ENCODE data around the gene PLEKHA6.
A peak's percentile ranks its signal among the peaks of the same experiment; 100 is the strongest.

Gene PLEKHA6

DNA sequence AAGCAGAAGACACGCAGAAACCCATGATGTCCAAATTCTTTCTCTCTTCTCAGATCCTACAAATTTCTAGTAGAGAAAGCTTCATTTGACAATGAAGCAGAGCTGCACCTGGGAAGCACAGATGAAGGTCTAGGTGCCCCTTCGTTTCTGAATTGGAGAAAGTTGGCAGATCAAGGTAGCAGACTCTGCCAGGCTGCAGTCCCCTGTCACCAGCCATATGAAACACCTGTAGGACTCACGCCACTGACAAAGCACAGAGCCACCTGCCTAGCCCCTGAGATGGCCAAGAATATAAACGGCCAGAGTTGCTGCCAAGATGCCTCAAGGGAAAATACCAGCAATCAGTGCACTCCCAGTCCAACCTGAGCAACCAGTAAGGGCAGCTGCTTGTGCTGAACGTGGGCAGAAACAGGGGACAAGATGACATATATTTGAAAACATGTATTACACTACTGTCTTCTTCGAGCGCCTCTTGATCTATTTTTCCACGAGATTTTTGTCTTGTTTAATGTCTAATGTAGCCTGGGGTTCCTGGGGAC, 20.6 kb upstream of the PLEKHA6 start:
- DNase-seq (ENCODE audit: low spot score) (no peak), FAIRE-seq (no peak)

DNA sequence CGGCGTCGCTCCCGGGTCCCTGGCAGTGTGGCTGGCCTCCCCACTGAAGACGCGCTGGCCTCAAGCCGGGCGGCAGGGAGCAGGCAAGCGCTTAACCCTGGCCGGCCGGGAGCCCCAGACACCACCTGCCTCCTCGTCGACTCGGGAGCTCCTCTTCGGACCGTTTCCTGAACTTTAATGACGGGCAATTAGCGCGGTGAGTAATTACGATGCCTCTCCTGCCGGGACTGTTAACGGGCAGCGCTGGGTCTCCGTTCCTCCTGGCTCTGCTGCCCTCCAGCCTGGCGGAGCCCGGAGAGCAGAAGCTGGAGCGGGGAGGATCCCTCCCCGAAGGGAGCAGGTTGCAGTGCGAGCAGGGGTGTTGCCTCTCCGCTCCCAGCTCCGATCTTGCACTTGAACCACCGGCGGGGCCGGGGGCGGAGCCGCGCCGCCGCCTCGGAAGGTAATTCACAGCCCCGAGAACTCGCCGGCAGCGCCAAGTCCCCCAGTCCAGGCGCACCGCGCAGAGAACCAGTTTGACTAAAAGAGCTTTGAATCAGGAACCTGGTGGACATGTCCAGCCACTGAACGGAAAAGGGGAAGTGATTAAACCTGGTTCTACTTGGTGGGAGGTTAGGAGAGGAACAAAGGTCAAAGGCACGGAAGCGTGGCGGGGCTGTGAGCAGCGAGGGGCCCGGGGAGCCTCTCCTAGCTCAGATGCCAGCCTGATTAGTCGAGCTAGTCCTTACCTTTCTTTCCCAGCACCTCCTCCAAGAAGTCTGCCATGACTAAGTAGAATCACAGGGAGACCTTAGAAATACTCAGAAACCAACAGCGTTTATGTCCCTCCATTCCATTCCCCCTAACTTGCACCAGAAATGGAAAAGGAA, 18.3 kb upstream of the PLEKHA6 start:
- FAIRE-seq (no peak), DNase-seq (ENCODE audit: low spot score) (peak; percentile 66)

DNA sequence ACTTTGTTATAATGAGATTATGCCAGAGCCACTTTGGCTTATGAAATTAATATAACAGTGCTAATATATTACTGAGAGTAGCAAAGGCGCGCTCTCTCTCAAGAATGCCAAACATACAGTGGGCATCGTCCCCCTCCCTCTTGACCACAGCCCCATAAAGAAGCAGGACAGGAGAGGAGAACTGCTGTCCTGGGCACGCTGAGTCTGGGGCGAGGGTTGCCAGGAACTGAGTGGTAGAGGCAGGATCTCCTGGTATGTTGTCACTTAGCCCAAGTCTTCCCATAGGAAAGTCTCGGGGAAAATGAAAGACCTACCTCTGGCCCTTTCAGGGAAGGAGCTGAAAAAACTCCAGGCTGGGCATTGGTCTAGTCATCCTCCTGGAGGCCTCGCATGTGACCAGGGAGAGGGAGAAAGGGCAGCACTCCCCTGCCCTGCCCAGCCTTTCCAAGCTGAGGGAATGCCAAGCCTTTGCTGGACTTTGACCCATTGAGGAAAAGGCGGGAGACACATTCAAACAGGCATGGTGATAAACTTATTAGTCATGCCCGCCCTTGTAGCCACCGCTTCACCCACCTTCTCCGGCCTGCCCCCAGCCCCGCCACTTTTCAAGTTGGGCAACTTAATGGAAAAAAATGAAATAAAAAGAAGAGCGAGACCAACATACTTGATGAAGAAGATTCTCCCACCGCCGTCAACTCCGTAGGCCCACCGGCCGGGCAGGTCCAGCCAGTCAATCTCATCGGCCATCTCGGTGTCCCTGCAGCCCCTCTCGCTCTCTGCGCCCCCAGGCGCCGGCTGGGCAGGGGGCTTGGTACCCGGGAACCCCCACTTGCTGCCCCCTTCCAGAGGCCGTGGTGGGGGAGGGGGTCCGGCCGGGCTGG, 17.4 kb upstream of the PLEKHA6 start:
- FAIRE-seq (no peak), DNase-seq (ENCODE audit: low spot score) (no peak)

DNA sequence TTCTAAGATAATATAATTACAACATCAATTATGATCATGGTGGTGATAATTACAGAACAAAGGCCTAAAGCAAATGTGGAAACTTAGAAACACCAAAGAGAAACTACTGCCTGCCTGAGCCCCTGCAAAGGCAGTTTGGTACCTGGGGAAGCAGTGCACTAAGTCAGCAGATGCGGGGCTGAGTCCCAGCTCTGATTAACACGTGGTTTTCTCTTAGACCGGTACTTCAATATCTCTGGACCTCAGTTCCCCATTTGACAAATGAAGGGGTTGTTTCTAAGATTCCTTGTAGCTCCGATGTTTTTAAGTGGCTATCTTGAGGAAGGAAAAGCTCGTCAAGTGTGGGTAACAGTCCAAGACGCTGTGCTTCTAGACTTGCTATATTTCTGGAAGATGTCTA, 16.7 kb upstream of the PLEKHA6 start:
- DNase-seq (ENCODE audit: low spot score) (no peak), FAIRE-seq (no peak)

DNA sequence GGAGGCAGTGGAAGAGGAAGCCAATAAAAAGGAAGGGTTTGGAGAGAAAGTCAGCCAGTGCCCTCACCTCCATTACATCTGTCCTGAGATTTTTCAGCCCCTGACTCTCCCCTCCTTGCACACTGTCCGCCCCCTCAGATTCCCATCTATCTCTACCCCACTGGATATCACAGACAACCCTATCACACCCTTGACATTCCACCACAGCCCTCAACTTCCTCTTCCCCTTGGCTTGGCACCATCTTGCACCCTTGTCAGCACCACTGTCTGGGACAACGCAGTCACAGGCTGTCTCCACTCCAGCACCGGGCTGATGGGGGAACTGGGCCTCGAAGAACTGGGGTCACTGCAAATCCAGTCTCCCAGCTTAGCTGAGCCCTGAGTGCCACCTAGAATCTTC, 14.2 kb upstream of the PLEKHA6 start:
- no peak for DNase-seq (ENCODE audit: low spot score)
- FAIRE-seq: no peak

DNA sequence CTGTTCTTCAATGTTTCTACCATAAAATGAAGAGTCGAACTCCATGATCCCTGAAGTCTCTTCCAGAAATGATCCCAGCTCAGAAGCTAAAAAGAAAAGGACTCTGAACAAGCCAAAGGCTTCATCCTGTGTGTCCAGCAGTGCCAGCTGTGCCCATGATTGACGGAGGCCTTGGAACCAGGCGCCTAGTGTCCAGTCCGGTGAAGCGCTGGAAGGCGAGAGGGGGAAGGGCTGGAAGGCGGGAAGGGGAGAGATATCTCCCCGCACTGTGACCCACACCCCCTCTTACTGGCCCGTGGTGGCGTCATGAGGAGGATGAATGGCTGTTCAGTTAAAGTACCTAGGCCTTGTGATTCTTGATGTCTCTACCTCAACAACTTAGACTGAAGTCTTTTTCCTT, 10.4 kb upstream of the PLEKHA6 start:
- no peak for FAIRE-seq
- DNase-seq (ENCODE audit: low spot score): no peak

DNA sequence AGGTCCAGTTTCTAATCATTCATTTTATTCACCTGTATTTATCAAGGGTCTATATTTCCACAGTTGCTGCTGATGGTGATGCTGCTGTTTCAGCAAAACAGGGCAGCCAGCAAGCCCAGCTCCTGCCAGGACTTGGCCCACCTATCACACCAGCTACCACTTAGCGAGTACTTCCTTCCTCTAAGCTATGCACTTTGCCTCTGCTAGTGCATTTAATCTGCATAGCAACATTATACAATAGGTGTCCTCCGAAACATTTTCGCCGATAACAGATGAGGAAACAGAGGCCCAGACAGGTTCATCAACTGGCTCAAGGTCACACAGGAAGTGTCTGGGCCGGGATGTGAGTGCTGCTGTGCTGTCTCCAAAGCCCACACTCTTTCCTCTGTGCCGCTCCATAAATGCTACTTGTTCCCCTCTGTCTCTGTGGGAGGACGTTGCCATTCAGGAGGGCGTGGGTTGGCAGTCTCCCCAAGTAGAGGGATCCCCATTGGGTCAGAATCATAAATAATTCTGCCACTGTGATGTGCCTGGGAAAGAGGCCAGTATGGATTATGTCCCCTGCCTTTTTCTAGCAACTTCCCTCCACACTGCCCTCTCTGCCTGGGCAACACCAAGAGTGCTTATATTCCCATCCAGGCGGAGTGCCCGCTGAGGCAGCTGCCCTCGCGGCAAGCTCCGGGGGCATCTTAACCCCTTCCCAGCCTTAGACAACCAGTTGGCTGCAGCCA, 9.4 kb upstream of the PLEKHA6 start:
- FAIRE-seq: no peak
- no peak for DNase-seq (ENCODE audit: low spot score)

DNA sequence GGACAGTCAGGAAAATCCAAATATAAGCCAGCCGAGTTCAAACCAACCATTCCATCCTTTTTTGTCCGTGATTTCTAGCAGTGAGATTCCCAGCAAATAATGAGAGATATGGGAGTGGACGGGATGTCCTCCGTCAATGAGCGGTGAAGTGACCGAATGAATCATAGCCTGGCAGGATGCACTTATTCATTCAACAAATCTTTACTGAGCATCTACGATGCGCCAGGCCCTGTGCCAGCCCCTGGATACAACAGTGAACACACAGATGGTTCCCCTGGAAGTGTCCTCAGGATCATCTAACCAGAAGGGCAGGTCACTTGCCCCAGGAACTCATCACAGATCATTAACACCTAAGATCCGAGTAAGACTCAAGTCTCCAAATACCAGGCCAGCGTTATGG, 8.2 kb upstream of the PLEKHA6 start:
- no peak for FAIRE-seq
- no peak for DNase-seq (ENCODE audit: low spot score)

DNA sequence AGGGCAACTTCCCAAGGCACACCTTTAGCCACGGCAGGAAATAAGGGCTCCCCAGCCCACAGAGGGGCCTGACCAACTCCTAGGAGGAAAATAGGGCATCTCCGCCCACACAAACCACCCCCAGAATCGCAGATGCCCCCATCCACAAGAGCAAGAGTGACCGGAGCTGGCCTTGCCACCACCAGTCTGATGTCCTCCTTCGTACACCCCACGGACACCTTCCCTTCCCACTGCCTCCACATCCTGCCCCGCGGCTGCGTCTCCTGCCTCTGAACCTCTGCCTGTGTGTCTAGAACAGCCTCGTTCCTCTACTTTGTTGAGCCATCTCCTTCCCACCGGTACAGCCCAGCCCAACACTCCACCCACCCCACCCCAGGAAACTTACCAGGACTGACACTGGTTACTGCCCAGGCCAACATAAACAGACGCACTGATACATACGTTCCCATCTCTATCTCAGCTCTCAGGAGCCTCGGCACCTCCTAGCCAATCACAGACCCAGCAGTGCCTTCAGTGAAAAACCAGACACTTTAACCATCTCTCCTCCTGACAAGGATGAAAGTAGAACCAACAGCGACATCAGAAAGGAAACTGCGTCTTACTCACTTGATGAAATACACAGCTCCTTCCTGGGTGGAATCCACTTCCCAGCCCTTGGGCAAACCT, 7.6 kb upstream of the PLEKHA6 start:
- FAIRE-seq: no peak

DNA sequence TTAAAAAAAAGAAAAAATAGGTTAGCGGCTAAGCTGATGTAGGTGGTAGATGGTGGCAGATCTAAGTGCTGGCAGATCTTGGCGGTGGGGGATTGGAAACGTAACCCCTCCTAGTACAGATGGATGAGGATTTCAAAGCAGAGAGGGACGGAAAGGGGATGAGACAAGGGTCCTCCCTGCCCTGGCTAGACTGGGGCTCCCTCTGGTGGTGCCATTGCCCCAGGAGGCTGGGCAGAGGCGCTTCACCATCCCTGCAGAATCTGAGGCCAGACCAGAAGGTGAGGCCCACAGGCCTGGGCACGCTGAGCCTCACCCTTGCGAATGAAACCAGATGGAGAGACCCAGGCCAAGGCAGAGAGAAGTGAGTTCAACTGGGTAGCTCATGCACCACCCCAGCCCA, 7.0 kb upstream of the PLEKHA6 start:
- FAIRE-seq: no peak
- DNase-seq (ENCODE audit: low spot score): peak; percentile 54

More for the DNA sequence above, 7.6 kb upstream of the PLEKHA6 start:
- no peak for DNase-seq (ENCODE audit: low spot score)

DNA sequence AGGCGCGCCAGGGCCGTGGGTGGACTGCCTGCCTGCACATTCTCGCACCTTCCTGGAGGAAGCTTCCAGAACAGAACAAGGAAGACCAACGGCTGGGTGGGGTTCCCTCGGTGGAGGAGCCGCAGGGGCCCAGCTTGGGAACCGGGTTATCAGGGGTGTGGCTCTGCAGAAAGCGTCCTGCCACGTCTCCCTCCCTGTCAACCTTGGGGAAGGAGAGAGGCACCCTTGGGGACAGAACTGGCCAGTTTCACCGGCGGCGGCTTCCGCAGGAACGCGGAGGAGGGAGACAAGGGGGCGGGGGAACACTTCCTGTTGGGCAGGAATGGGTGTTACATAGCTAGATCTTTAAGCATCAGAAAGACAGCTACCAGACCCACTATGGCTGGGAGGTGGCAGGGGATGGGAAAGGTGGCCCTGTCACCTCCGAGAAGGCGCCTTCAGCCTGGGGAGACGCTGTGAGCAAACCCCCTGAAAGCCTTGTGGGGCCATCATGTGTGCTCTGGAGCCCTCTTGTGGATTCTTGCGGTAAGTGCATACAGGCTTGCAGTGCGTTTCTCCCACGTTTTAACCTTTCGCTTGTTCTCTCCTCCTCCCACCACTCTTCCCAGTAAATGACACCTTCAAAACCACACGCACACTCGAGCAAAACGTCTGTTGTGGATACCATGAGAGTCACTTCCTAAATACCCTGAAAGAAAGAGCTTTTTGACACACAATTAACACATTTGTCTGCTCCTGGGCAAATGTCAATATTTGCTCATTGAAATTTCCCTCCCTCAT, 3.8 kb upstream of the PLEKHA6 start:
- FAIRE-seq (no peak), DNase-seq (ENCODE audit: low spot score) (peak; percentile 80)

DNA sequence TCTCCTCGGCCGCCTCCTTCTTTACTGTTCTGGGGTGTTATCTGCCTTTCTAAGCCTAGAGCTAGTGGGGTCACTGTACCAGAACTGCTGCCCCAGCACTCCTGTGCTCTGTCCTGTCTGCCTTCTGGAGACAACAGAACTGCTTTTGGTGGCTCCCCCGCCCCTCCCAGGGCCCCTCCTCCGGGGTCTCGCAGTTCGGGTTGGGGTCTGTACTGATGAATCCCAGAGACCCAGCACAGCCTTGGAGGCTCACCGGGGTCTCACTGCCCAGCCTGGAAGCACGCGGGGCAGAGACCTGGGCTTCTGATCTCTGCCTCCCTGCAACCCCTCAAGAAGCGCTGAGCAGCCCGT, 3.2 kb upstream of the PLEKHA6 start:
- FAIRE-seq (no peak), DNase-seq (ENCODE audit: low spot score) (no peak)

DNA sequence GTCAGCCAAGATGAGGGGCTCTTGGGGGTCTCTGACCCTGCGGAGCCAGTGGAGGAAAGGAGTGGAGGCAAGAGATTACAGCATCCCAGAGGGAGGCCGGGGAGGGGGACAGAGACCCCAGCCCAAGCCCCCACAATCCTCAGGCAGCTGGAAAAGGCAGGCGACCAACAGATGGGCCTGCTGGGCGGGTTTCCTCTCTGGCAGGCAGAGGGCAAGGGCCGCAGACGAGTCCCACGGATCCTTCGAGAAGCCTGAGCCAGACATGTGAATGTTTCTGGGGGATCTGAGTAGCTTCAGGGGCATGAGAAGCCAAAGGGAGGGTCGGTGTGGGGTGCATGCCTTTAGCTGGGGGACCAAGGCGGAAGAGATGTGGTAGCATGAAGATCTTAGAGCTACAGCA, 2.1 kb upstream of the PLEKHA6 start:
- FAIRE-seq (no peak), DNase-seq (ENCODE audit: low spot score) (no peak)

DNA sequence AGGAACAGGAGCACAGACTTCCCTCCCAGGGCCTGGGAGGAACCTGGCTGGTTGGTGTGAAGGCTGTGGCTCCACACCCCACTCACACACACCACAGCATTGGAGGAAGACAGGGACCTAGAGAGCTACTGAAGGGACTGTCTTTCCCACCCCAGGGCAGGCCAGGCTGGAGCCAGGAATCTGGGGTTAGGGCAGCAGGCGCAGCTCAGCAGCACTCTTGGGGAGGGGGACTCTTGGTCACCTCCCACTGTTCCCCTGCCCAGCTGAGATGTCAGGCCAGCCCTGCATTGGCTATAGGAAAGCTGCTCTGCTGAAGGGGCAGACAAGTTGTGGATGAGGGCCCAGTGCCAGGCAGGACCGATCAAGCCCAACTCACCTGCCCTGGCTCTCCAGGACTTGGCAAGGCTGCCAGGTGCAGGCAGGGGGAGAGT, 1.6 kb upstream of the PLEKHA6 start:
- no peak for FAIRE-seq
- no peak for DNase-seq (ENCODE audit: low spot score)

DNA sequence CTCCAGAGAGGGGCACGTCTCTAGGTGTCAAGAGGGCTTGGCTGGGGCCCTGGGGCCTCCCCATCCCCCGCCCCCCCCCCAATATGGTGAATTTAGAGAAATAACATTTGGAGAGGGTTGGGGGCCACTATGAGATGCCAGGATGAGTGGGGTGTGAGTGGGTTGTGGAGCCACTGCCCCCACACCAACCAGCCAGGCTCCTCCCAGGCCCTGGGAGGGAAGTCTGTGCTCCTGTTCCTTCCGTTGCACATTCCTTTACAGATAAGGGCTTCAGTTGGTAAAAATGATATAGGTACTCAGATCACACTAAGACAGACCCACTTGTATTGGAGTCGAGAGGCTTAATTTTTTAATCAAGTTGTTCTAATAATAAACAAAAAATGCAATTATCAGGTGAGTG, 585 bp upstream of the PLEKHA6 start:
- FAIRE-seq (no peak), DNase-seq (ENCODE audit: low spot score) (no peak)

DNA sequence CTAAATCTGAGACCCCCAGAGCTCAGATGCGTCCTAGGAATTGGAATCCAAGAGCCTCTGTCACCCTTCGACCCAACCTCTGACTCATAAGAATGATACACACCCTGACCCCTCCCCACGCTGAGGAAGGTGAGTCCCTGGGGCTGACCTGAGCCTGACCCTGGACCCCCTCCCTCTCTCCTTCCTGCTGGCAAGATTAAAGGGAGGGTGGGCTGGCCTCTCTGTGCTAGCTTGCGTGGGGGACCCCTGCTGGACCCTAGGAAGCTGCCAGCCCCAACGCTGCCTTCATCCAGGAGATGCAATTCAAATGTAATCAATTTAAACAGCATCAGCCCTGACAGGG, 627 bp downstream of the PLEKHA6 start:
- no peak for FAIRE-seq
- DNase-seq (ENCODE audit: low spot score): no peak

DNA sequence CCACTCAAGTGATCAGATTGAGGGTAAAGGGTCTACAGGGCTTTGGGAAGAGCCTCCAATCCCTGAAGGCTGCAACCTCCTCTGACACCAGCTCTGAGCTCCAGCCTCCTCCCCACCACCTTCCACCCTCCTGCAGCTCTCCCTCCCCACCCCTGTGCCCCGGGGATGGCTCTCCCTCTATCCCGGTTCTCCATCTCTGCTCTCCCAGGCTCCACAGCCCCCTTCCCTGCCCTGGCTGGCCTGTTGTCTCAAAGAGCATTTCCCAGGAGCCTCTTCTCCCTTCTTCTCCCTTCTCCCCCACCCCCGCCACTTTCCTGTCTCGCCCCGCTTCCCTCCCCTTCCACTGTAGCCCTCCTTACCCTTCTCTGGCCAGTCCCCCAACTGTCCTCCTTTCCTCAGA, 1.1 kb downstream of the PLEKHA6 start:
- no peak for DNase-seq (ENCODE audit: low spot score)
- no peak for FAIRE-seq

DNA sequence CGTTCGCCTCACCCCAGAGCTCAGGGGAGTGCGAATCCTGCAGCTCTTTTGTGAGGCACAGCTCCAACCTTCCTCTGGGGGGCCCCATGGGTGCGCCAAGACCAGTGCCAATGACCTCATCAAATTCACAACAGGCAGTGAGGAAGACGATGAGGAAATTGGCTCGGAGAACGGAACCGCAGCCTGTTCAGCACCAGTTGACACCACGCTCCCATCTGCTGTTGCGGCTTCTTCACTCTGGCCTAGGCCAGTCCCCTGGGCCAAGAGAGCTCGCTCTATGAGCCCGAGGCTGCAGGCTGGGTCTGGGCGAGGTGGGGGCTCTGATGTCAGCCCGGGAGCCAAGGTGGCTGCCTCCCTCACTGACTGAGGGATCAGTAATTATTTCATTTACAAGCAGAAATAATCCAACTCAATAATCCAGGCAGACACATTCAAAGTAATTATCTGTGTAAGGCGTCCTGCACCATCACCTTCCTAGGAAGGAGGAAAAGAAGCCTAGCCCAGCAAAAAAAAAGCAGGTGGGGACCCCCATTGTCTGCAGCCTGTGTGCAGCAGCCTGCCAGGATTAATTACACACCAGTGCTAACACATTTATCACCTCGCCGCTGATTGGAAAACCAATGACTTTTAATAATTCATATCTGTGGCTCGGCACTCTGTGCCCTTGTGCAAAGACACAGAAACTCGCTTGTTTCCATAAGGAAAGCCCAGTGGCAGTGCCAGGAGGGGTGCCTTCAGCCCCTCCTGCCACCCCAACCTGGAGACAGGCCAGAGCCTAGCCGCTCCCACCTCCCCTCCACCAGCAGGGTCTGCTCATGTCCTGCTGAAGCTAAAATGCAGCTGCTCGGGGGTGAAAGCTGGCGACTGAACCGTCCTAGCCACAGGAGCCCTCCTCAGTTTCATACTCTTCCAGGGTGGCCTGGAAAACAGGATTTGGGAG, 1.9 kb downstream of the PLEKHA6 start:
- DNase-seq (ENCODE audit: low spot score) (no peak), FAIRE-seq (no peak)

DNA sequence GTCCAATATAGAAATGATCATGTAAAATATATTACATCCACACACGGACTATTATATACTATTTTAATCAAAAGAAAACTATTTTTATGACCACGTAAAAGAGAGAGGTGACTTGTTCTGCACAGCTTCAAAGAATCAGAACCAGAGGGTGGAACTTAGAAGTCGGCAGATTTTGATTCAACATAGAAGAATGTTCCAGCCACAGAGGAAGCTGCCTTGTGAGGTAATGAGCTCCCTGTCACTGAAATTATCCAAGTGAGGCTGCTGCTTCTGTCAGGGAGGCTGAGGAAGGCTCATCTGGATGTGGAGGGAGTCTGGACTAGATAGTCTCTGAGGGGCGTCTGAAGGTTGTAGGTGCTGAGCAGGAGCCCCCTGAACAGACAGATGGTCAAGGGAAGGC, 2.7 kb downstream of the PLEKHA6 start:
- FAIRE-seq (no peak), DNase-seq (ENCODE audit: low spot score) (no peak)
